ENCODE measurements around the gene SCAMP4.

SCAMP4 gene

GRCh38 chr19:1917926-1918325 is 12.7 kb downstream of the SCAMP4 start:
- DNase-seq = no peak

GRCh38 chr19:1918975-1919374 is 13.8 kb downstream of the SCAMP4 start:
- DNase-seq = no peak

- no peak for DNase-seq
Measured at GRCh38 chr19:1920644-1921043, 15.4 kb downstream of the SCAMP4 start.

- DNase-seq = no peak
Measured at GRCh38 chr19:1921326-1921725, 16.1 kb downstream of the SCAMP4 start.

- no peak for DNase-seq
Measured at GRCh38 chr19:1921825-1922224, 16.6 kb downstream of the SCAMP4 start.

GRCh38 chr19:1922803-1923202 is 17.6 kb downstream of the SCAMP4 start:
- no peak for DNase-seq

- peak; percentile 70 for DNase-seq
Measured at GRCh38 chr19:1923319-1923718, 18.1 kb downstream of the SCAMP4 start.

- DNase-seq = no peak
Measured at GRCh38 chr19:1924320-1924961, 19.2 kb downstream of the SCAMP4 start.

GRCh38 chr19:1925544-1925943 is 20.3 kb downstream of the SCAMP4 start:
- DNase-seq = no peak

GRCh38 chr19:1929021-1929742 is 24.0 kb downstream of the SCAMP4 start:
- peak; percentile 86 for DNase-seq

GRCh38 chr19:1931445-1931844 is 26.2 kb downstream of the SCAMP4 start:
- no peak for DNase-seq

- DNase-seq = no peak
Measured at GRCh38 chr19:1932395-1932794, 27.2 kb downstream of the SCAMP4 start.

- DNase-seq = no peak
Measured at GRCh38 chr19:1933244-1933643, 28.0 kb downstream of the SCAMP4 start.

GRCh38 chr19:1933942-1934341 is 28.7 kb downstream of the SCAMP4 start:
- DNase-seq = no peak

- DNase-seq = peak; percentile 58
Measured at GRCh38 chr19:1935484-1936208, 30.4 kb downstream of the SCAMP4 start.

GRCh38 chr19:1936430-1936829 is 31.2 kb downstream of the SCAMP4 start:
- DNase-seq = no peak

GRCh38 chr19:1936916-1937610 is 31.9 kb downstream of the SCAMP4 start:
- DNase-seq = no peak

- no peak for DNase-seq
Measured at GRCh38 chr19:1938071-1938470, 32.9 kb downstream of the SCAMP4 start.

GRCh38 chr19:1941146-1942077 is 36.2 kb downstream of the SCAMP4 start, which contains the start of gene CSNK1G2:
CSNK1G2 (plus strand) TSS chr19:1941172; CDS start chr19:1969773, 28,601 bp downstream.
- DNase-seq = no peak

- DNase-seq = peak; percentile 77
Measured at GRCh38 chr19:1942078-1942933, 37.1 kb downstream of the SCAMP4 start.

GRCh38 chr19:1942934-1943555 is 37.8 kb downstream of the SCAMP4 start:
- no peak for DNase-seq
